ENCODE results near the gene TSPAN18.

TSPAN18 gene

GRCh38 chr11:44779736-44780520 lies 53.2 kb downstream of the TSPAN18 start:
- no peak for DNase-seq

GRCh38 chr11:44780940-44781631 lies 54.3 kb downstream of the TSPAN18 start:
- no peak for DNase-seq

- no peak for DNase-seq
Observed at GRCh38 chr11:44781655-44782054, 54.9 kb downstream of the TSPAN18 start.

- no peak for DNase-seq
Observed at GRCh38 chr11:44782478-44782877, 55.7 kb downstream of the TSPAN18 start.

- no peak for DNase-seq
Observed at GRCh38 chr11:44784436-44784760, 57.6 kb downstream of the TSPAN18 start.

- DNase-seq, result no peak
Observed at GRCh38 chr11:44784851-44785250, 58.1 kb downstream of the TSPAN18 start.

- no peak for DNase-seq
Observed at GRCh38 chr11:44785856-44786607, 59.3 kb downstream of the TSPAN18 start.

- DNase-seq, result no peak
Observed at GRCh38 chr11:44787070-44787469, 60.3 kb downstream of the TSPAN18 start.

GRCh38 chr11:44787981-44788380 lies 61.2 kb downstream of the TSPAN18 start:
- DNase-seq, result no peak

GRCh38 chr11:44788536-44789261 lies 61.9 kb downstream of the TSPAN18 start:
- DNase-seq, result no peak

GRCh38 chr11:44789496-44789895 lies 62.7 kb downstream of the TSPAN18 start:
- DNase-seq, result no peak

GRCh38 chr11:44790211-44790610 lies 63.4 kb downstream of the TSPAN18 start:
- DNase-seq, result no peak

GRCh38 chr11:44791316-44791925 lies 64.7 kb downstream of the TSPAN18 start:
- DNase-seq, result no peak

- DNase-seq, result no peak
Observed at GRCh38 chr11:44792171-44792570, 65.4 kb downstream of the TSPAN18 start.

GRCh38 chr11:44793350-44794090 lies 66.8 kb downstream of the TSPAN18 start:
- no peak for DNase-seq

GRCh38 chr11:44795803-44796535 lies 69.2 kb downstream of the TSPAN18 start:
- DNase-seq, result no peak

- DNase-seq, result no peak
Observed at GRCh38 chr11:44797051-44797450, 70.3 kb downstream of the TSPAN18 start.

- DNase-seq, result no peak
Observed at GRCh38 chr11:44797886-44798606, 71.3 kb downstream of the TSPAN18 start.

GRCh38 chr11:44798607-44798972 lies 71.8 kb downstream of the TSPAN18 start:
- DNase-seq, result no peak

- DNase-seq, result no peak
Observed at GRCh38 chr11:44799012-44799411, 72.2 kb downstream of the TSPAN18 start.

GRCh38 chr11:44802347-44802746 lies 75.6 kb downstream of the TSPAN18 start:
- DNase-seq, result no peak

All from hippocampal formation (tissue), 2 donors.